NK-92 treated with Interleukin-12 subunit alpha and Interleukin-12 subunit beta, amount 100 ng/mL, for 24 hours (cell line): Measurements from ENCODE around the gene ANKRD13A.
"Not testable (repeated sequence)": the region's sequence is repeated elsewhere in the genome, so short reads cannot be mapped to it uniquely, and the experiment has no call there.

ENCODE experiments used
- DNase-seq: peaks from one replicate; lab custom pipeline; 2025; lab: John Stamatoyannopoulos, UW

ANKRD13A gene

GRCh38 chr12:110079477-110080400 lies 80.5 kb downstream of the ANKRD13A start:
- DNase-seq: peak; percentile 60

GRCh38 chr12:110080410-110080809 lies 81.2 kb downstream of the ANKRD13A start:
- no peak for DNase-seq

- DNase-seq: no peak
Measured at GRCh38 chr12:110084314-110085015, 85.2 kb downstream of the ANKRD13A start.

GRCh38 chr12:110088216-110088615 lies 89.0 kb downstream of the ANKRD13A start:
- DNase-seq: not testable (repeated sequence)

GRCh38 chr12:110088936-110089335 lies 89.7 kb downstream of the ANKRD13A start:
- no peak for DNase-seq
